Duodenal mucosa (tissue), 2 donors: ENCODE measurements around the gene KCNG4.
"Not testable (repeated sequence)": the region's sequence is repeated elsewhere in the genome, so short reads cannot be mapped to it uniquely, and the experiment has no call there.

Source experiments
- H3K27ac ChIP-seq: one replicate; pipeline ENCODE4 v1.7.0; 2013; ENCODE audit warnings: low read depth, low read length
- H3K27me3 ChIP-seq, 2 donors: one replicate each; pipeline ENCODE4 v1.7.0; 2013; ENCODE audit warnings: low read length in 2 of 2, control low read depth in 1 of 2; ENCODE audit not compliant: insufficient read depth in 2 of 2, control insufficient read depth in 1 of 2
- H3K36me3 ChIP-seq, 2 donors: one replicate each; pipeline ENCODE4 v1.7.0; 2013; ENCODE audit warnings: low read length in 2 of 2, control low read depth in 1 of 2; ENCODE audit not compliant: insufficient read depth in 2 of 2, control insufficient read depth in 1 of 2
- H3K4me1 ChIP-seq, 2 donors: one replicate each; pipeline ENCODE4 v1.7.0; 2013; ENCODE audit warnings: low read length in 2 of 2, control low read depth in 1 of 2; ENCODE audit not compliant: insufficient read depth in 2 of 2, control insufficient read depth in 1 of 2
- H3K4me3 ChIP-seq, 2 donors: one replicate each; pipeline ENCODE4 v1.7.0; 2013; ENCODE audit warnings: low read length in 2 of 2, low read depth in 1 of 2
- H3K9ac ChIP-seq, 2 donors: one replicate each; pipeline ENCODE4 v1.7.0; 2013; ENCODE audit warnings: low read length in 2 of 2, low read depth in 1 of 2
- H3K9me3 ChIP-seq, 2 donors: one replicate each; pipeline ENCODE4 v1.7.0; 2013; ENCODE audit warnings: low read length in 2 of 2, control low read depth in 1 of 2; ENCODE audit not compliant: control insufficient read depth in 1 of 2

KCNG4 gene

GRCh38 chr16:84214451-84215066, 25.3 kb downstream of the KCNG4 start:
- H3K9me3 ChIP-seq: no peaks in the 10 kb centered on the region
- no peaks in the 10 kb centered on the region for H3K4me1 ChIP-seq
- no peak overlapping the region for H3K4me3 ChIP-seq
- no peak overlapping the region for H3K27ac ChIP-seq
- H3K36me3 ChIP-seq: no peaks in the 10 kb centered on the region
- H3K9ac ChIP-seq: no peak overlapping the region
- no peaks in the 10 kb centered on the region for H3K27me3 ChIP-seq

GRCh38 chr16:84212631-84213030, 27.2 kb downstream of the KCNG4 start:
- H3K9ac ChIP-seq: no peak overlapping the region
- H3K4me3 ChIP-seq: no peak overlapping the region
- H3K36me3 ChIP-seq: no peaks in the 10 kb centered on the region
- no peaks in the 10 kb centered on the region for H3K9me3 ChIP-seq
- no peak overlapping the region for H3K27ac ChIP-seq
- H3K27me3 ChIP-seq: no peaks in the 10 kb centered on the region
- no peaks in the 10 kb centered on the region for H3K4me1 ChIP-seq

GRCh38 chr16:84212154-84212553, 27.7 kb downstream of the KCNG4 start:
- H3K4me1 ChIP-seq: no peaks in the 10 kb centered on the region
- no peak overlapping the region for H3K27ac ChIP-seq
- no peaks in the 10 kb centered on the region for H3K27me3 ChIP-seq
- H3K36me3 ChIP-seq: no peaks in the 10 kb centered on the region
- no peak overlapping the region for H3K9ac ChIP-seq
- H3K9me3 ChIP-seq: no peaks in the 10 kb centered on the region
- H3K4me3 ChIP-seq: no peak overlapping the region

- Histone ChIP-seq H3K4me1 (no peaks in the 10 kb centered on the region), H3K36me3 (no peaks in the 10 kb centered on the region), H3K27ac (no peak overlapping the region), H3K9me3 (no peaks in the 10 kb centered on the region), H3K9ac (no peak overlapping the region), H3K27me3 (no peaks in the 10 kb centered on the region), H3K4me3 (no peak overlapping the region)
Measured at GRCh38 chr16:84209989-84210388, 29.8 kb downstream of the KCNG4 start.

GRCh38 chr16:84207879-84208278, 31.9 kb downstream of the KCNG4 start:
- Histone ChIP-seq H3K27me3 (no peaks in the 10 kb centered on the region), H3K27ac (no peak overlapping the region), H3K9me3 (no peaks in the 10 kb centered on the region), H3K4me1 (no peaks in the 10 kb centered on the region), H3K9ac (no peak overlapping the region), H3K4me3 (no peak overlapping the region), H3K36me3 (no peaks in the 10 kb centered on the region)

- Histone ChIP-seq H3K9me3 (no peaks in the 10 kb centered on the region), H3K27me3 (no peaks in the 10 kb centered on the region), H3K4me1 (no peaks in the 10 kb centered on the region), H3K4me3 (no peak overlapping the region), H3K36me3 (no peaks in the 10 kb centered on the region), H3K27ac (no peak overlapping the region), H3K9ac (no peak overlapping the region)
Measured at GRCh38 chr16:84207251-84207650, 32.6 kb downstream of the KCNG4 start.

GRCh38 chr16:84205976-84206691, 33.7 kb downstream of the KCNG4 start:
- no peaks in the 10 kb centered on the region for H3K36me3 ChIP-seq
- no peaks in the 10 kb centered on the region for H3K27me3 ChIP-seq
- no peak overlapping the region for H3K4me3 ChIP-seq
- H3K4me1 ChIP-seq: no peaks in the 10 kb centered on the region
- H3K9ac ChIP-seq: no peak overlapping the region
- no peaks in the 10 kb centered on the region for H3K9me3 ChIP-seq
- no peak overlapping the region for H3K27ac ChIP-seq

- not testable (repeated sequence) for H3K4me1 ChIP-seq, H3K4me3 ChIP-seq, H3K27me3 ChIP-seq, H3K9me3 ChIP-seq, H3K9ac ChIP-seq, H3K27ac ChIP-seq, H3K36me3 ChIP-seq
Measured at GRCh38 chr16:84205123-84205522, 34.7 kb downstream of the KCNG4 start.

- H3K27me3 ChIP-seq, H3K27ac ChIP-seq, H3K4me3 ChIP-seq, H3K9me3 ChIP-seq, H3K36me3 ChIP-seq, H3K9ac ChIP-seq, H3K4me1 ChIP-seq: not testable (repeated sequence)
Measured at GRCh38 chr16:84204551-84204950, 35.3 kb downstream of the KCNG4 start.

- peaks cover 0 to 2% of the 10 kb centered on the region in 2 donors for H3K27me3 ChIP-seq
- H3K9me3 ChIP-seq: no peaks in the 10 kb centered on the region
- no peak overlapping the region for H3K27ac ChIP-seq
- H3K9ac ChIP-seq: no peak overlapping the region
- H3K4me3 ChIP-seq: no peak overlapping the region
- no peaks in the 10 kb centered on the region for H3K4me1 ChIP-seq
- no peaks in the 10 kb centered on the region for H3K36me3 ChIP-seq
Measured at GRCh38 chr16:84199861-84200260, 40.0 kb downstream of the KCNG4 start.
